ENCODE measurements around the gene TMEM79.

The TMEM79 gene

GRCh38 chr1:156284112-156284511 lies at the start of gene TMEM79:
TMEM79 (plus strand) TSS chr1:156284325; CDS start chr1:156285227, 902 bp downstream.
- DNase-seq (ENCODE audit: low read depth) = no peak

- no peak for DNase-seq (ENCODE audit: low read depth)
These were observed 48.0 kb upstream of the TMEM79 start for GRCh38 chr1:156236164-156236563.

GRCh38 chr1:156238248-156238647 lies 45.9 kb upstream of the TMEM79 start:
- DNase-seq (ENCODE audit: low read depth) = no peak

GRCh38 chr1:156241311-156241811 lies 42.8 kb upstream of the TMEM79 start:
- no peak for DNase-seq (ENCODE audit: low read depth)

GRCh38 chr1:156241926-156242325 lies 42.2 kb upstream of the TMEM79 start, which contains the start of gene BGLAP:
BGLAP (plus strand) TSS chr1:156242184; CDS start chr1:156242232, 48 bp downstream.
- DNase-seq (ENCODE audit: low read depth) = no peak

GRCh38 chr1:156242738-156243137 lies 41.4 kb upstream of the TMEM79 start:
- DNase-seq (ENCODE audit: low read depth) = no peak

- DNase-seq (ENCODE audit: low read depth) = no peak
These were observed 40.0 kb upstream of the TMEM79 start for GRCh38 chr1:156244126-156244525.

GRCh38 chr1:156244712-156245111 lies 39.4 kb upstream of the TMEM79 start:
- DNase-seq (ENCODE audit: low read depth) = no peak

GRCh38 chr1:156245451-156246232 lies 38.5 kb upstream of the TMEM79 start:
- no peak for DNase-seq (ENCODE audit: low read depth)

GRCh38 chr1:156246241-156246780 lies 37.8 kb upstream of the TMEM79 start:
- no peak for DNase-seq (ENCODE audit: low read depth)

GRCh38 chr1:156246781-156247459 lies 37.2 kb upstream of the TMEM79 start:
- DNase-seq (ENCODE audit: low read depth) = no peak

GRCh38 chr1:156247460-156248322 lies 36.4 kb upstream of the TMEM79 start, which contains the start of gene PAQR6:
PAQR6 (minus strand) TSS chr1:156248056; CDS start chr1:156246731, 1,325 bp downstream.
- no peak for DNase-seq (ENCODE audit: low read depth)

- DNase-seq (ENCODE audit: low read depth) = no peak
These were observed 35.8 kb upstream of the TMEM79 start for GRCh38 chr1:156248323-156248683.

- no peak for DNase-seq (ENCODE audit: low read depth)
These were observed 34.5 kb upstream of the TMEM79 start for GRCh38 chr1:156249593-156249992.

GRCh38 chr1:156251527-156251926 lies 32.6 kb upstream of the TMEM79 start:
- peak; percentile 71 for DNase-seq (ENCODE audit: low read depth)

GRCh38 chr1:156253634-156254033 lies 30.5 kb upstream of the TMEM79 start:
- DNase-seq (ENCODE audit: low read depth) = no peak

GRCh38 chr1:156257711-156258110 lies 26.4 kb upstream of the TMEM79 start:
- no peak for DNase-seq (ENCODE audit: low read depth)

GRCh38 chr1:156258859-156259258 lies 25.3 kb upstream of the TMEM79 start:
- DNase-seq (ENCODE audit: low read depth) = no peak

GRCh38 chr1:156259805-156260204 lies 24.3 kb upstream of the TMEM79 start:
- no peak for DNase-seq (ENCODE audit: low read depth)

- DNase-seq (ENCODE audit: low read depth) = no peak
These were observed 23.2 kb upstream of the TMEM79 start for GRCh38 chr1:156260896-156261295.

GRCh38 chr1:156262461-156263287 lies 21.5 kb upstream of the TMEM79 start:
- no peak for DNase-seq (ENCODE audit: low read depth)

Measured in CMK (cell line).